ENCODE results near the gene LLGL1.

DNA sequence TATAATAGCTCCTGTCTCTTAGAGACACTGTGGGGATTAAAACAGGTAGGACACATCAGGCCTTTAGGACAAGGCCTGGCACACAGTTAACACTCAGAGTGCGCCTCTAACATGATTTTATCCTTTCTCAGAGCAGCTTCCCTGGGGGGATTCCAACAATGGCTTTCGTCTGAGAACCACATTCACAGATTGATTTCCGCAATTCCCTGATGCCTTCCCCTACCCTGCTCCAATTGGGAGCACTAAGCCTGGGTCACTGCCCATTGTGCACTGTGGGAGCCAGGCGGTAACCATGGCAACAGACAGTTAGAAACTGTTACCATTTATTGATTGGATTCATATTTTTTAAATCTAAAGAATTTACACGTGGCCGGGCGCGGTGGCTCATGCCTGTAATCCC is 47.7 kb upstream of the LLGL1 start:
- TF ChIP-seq, protein P1, sequence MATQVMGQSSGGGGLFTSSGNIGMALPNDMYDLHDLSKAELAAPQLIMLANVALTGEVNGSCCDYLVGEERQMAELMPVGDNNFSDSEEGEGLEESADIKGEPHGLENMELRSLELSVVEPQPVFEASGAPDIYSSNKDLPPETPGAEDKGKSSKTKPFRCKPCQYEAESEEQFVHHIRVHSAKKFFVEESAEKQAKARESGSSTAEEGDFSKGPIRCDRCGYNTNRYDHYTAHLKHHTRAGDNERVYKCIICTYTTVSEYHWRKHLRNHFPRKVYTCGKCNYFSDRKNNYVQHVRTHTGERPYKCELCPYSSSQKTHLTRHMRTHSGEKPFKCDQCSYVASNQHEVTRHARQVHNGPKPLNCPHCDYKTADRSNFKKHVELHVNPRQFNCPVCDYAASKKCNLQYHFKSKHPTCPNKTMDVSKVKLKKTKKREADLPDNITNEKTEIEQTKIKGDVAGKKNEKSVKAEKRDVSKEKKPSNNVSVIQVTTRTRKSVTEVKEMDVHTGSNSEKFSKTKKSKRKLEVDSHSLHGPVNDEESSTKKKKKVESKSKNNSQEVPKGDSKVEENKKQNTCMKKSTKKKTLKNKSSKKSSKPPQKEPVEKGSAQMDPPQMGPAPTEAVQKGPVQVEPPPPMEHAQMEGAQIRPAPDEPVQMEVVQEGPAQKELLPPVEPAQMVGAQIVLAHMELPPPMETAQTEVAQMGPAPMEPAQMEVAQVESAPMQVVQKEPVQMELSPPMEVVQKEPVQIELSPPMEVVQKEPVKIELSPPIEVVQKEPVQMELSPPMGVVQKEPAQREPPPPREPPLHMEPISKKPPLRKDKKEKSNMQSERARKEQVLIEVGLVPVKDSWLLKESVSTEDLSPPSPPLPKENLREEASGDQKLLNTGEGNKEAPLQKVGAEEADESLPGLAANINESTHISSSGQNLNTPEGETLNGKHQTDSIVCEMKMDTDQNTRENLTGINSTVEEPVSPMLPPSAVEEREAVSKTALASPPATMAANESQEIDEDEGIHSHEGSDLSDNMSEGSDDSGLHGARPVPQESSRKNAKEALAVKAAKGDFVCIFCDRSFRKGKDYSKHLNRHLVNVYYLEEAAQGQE (IDR thresholded peaks at IDR 0.05) = no peak
- TF ChIP-seq JUN (IDR thresholded peaks at IDR 0.05) (no peak), HEYL (CRISPR knock-in tag; IDR thresholded peaks at IDR 0.05) (no peak), RARB (CRISPR knock-in tag; IDR thresholded peaks at IDR 0.05) (no peak), EP300 (IDR thresholded peaks at IDR 0.05) (no peak)

Data from A549 (cell line).